GM12892 (cell line): ENCODE data around the gene C1RL.
"Not testable (repeated sequence)": the region's sequence is repeated elsewhere in the genome, so short reads cannot be mapped to it uniquely, and the experiment has no call there.

Experiments used
- DNase-seq: peaks from one replicate; pipeline ENCODE4 v3.0.0; 2011; ENCODE audit not compliant: insufficient read length
- FAIRE-seq: peaks from 2 replicates; lab custom pipeline; 2011; peaks lifted over from hg19 to GRCh38; lab: Jason Lieb, UNC
- POLR2A ChIP-seq: IDR thresholded peaks from 2 replicates; pipeline ENCODE4 v1.6.1; 2011; ENCODE audit warnings: low read depth, low read length, control low read depth
- POLR2AphosphoS5 ChIP-seq: IDR thresholded peaks from 2 replicates; pipeline ENCODE4 v1.6.1; 2011; ENCODE audit warnings: low read depth, low read length, control low read depth
- TAF1 ChIP-seq: IDR thresholded peaks from 2 replicates; pipeline ENCODE4 v1.6.1; 2011; ENCODE audit warnings: low read depth, mild to moderate bottlenecking, control low read depth, low read length, borderline replicate concordance

Gene C1RL

DNA sequence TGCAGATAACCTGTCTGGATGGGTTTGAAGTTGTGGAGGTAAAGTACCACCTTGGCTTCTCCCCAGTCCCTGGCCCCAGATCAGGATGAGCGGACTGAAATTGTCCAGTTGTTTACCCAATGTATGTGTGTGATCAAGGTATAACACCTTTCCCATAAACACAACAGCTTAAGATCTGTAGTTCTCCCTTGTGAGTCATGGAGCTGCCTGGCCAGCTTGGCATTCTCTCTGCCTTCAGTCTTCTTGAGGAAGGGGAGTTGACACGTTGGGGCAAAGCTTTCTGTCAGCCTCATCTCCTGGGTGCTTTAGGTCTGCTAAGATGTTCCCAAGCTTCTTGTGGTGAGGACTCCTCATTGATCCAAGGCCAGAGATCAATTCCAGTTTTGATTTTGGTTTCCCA lies 42.4 kb downstream of the C1RL start:
- DNase-seq (no peak), FAIRE-seq (no peak)
- TF ChIP-seq POLR2AphosphoS5 (no peak), TAF1 (no peak), POLR2A (no peak)

DNA sequence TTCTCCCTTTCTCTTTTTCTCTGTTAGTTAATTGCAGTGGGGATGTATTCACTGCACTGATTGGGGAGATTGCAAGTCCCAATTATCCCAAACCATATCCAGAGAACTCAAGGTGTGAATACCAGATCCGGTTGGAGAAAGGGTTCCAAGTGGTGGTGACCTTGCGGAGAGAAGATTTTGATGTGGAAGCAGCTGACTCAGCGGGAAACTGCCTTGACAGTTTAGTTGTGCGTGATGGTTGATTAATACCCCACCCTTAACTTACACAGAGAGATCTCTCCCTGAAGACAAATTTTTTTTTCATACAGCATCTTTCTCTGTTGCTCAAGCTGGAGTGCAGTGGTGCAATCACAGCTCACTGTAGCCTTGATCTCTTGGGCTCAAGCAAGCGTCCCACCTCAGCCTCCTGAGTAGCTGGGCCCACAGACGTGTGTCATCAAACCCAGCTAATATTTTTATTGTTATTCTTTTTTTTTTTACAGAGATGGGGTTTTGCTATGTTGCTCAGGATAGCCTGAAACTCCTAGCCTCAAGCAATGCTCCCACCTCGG lies 43.9 kb downstream of the C1RL start:
- no peak for DNase-seq
- FAIRE-seq: no peak
- TF ChIP-seq POLR2A (no peak), POLR2AphosphoS5 (no peak), TAF1 (no peak)

GRCh38 chr12:7064516-7064915 lies 44.5 kb downstream of the C1RL start:
- DNase-seq (no peak), FAIRE-seq (no peak)
- TF ChIP-seq POLR2A: no peak
- TF ChIP-seq POLR2AphosphoS5: no peak
- no peak for TF ChIP-seq TAF1

DNA sequence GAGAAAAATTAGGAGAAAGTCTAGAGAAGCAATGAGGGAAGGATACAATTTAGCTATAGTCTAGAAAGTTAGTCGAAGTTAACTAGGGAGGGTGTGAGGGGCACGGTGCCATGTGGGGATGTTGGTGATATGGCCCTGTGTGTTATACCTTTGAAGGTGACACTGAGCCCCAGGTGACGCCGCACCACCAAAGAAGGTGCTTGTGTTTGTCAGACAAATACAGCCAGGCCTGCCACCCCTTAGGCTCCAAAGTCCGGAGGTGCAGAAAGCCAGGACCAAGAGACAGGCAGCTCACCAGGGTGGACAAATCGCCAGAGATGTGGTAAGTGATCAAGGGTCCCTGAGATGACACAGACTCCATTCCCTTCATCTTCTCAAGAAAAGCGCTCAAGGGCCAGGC lies 47.4 kb downstream of the C1RL start:
- no peak for TF ChIP-seq POLR2AphosphoS5
- no peak for TF ChIP-seq TAF1
- FAIRE-seq (no peak), DNase-seq (no peak)

DNA sequence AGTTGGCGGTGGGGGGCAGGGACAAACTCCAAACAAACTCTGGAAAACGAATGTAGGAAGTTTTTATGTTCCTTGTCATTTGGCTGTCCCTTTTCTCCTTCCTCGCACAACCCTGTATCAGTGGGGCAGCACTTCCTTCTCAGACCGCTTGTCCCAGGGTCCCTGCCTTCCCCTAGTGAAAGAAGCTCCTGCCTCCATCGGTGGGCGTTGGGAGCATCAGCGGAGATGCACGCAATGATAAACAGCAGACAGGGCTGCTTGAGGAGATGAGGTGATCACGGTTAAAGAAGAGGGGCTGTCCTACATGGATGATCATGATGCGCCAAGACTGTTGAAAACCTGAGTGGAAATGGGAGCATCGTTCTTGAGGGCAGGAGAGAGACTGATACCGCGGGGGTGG lies 47.9 kb downstream of the C1RL start:
- no peak for FAIRE-seq
- DNase-seq: no peak
- TF ChIP-seq POLR2AphosphoS5: no peak
- TF ChIP-seq TAF1: no peak
- no peak for TF ChIP-seq POLR2A

DNA sequence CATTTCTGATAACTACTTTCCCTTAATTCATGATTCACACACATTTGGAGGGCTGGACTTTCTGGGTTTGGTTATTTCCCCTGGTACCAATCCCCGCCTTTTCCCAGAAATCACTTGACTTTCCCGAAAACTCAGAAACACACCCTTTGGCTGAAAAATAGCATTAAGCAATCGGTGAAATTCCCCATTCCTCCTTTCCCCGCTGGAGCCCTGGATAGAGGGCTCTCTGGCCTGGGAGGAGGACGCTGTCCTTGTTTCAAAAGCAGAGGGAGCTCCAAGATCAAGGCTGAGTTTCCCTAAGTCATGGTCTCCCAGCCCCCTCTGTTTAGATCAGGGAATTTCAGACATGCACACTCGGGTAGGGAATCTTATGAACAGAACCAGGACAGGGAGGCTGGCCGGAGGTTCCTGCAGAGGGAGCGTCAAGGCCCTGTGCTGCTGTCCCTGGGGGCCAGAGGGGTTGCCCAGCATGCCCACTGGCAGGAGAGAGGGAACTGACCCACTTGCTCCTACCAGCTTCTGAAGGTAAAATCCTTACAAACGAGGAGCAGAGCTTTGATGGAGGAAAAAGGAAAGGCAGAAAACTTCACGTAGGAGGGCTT lies 48.6 kb downstream of the C1RL start, which contains the start of gene C1S:
Gene C1S (plus strand): TSS at position 366 of the 602 bp plus-strand sequence. CDS start 1,195 bp downstream, outside the sequence.
- no peak for DNase-seq

DNA sequence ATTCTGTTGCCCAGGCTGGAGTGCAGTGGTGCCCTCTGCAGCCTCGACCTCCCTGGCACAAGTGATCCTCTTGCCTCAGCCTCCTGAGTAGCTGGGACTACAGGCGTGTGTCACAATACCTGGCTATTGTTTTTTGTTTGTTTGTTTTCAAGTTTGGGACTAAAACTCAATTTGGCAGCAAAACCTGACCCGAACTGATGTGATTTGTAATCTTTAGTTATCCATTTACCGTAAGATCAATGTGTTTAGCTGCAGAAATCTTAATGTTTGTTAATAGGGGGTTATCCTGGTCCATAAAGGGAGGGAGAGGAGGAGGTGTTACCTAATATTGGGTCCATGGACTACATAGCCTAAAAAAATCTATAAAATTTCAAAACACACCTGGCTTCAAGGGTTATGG lies 49.2 kb downstream of the C1RL start:
- FAIRE-seq (no peak), DNase-seq (no peak)
- no peak for TF ChIP-seq POLR2AphosphoS5
- TF ChIP-seq TAF1: no peak
- TF ChIP-seq POLR2A: no peak

More for the DNA sequence above, 48.6 kb downstream of the C1RL start, which contains the start of gene C1S:
- FAIRE-seq: no peak
- TF ChIP-seq POLR2A: no peak
- TF ChIP-seq POLR2AphosphoS5: no peak
- no peak for TF ChIP-seq TAF1

GRCh38 chr12:7058850-7059395 lies 50.1 kb downstream of the C1RL start:
- DNase-seq (no peak), FAIRE-seq (no peak)
- no peak for TF ChIP-seq POLR2A
- no peak for TF ChIP-seq TAF1
- TF ChIP-seq POLR2AphosphoS5: no peak

DNA sequence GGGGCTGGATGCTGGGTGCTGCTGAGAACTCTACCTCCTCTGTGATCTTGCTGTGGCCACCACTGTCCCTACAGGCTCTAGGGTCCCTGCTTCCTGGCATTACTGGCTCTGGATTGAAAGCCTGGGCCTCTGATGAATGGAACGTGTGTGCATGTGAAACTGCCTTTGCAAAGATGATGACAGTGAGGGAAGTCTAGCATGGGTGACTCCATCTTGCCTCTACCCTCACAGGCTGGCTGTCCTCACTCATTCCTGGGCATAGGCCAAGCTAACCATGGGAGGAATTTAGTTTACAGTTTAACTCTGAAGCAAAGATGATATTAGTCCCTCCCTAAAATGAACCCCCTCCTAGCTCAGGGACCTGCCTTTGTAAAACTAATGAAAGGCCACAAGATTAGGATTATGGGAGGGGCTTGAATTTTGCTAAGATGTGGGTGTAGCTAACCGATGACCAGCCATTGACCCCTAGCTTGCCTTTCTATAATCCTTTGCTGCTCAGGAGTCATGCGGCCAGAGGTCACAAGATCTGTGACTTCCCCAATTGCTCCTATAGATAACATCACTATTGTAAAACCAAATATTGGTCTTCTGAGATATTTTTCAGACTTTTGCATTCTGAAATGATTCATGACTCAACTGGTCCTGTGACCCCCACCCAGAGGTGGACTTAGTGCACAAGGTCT lies 50.7 kb downstream of the C1RL start:
- DNase-seq (no peak), FAIRE-seq (no peak)
- no peak for TF ChIP-seq POLR2A
- TF ChIP-seq TAF1: no peak
- TF ChIP-seq POLR2AphosphoS5: no peak

GRCh38 chr12:7055736-7056135 lies 53.3 kb downstream of the C1RL start:
- not testable (repeated sequence) for DNase-seq, FAIRE-seq

DNA sequence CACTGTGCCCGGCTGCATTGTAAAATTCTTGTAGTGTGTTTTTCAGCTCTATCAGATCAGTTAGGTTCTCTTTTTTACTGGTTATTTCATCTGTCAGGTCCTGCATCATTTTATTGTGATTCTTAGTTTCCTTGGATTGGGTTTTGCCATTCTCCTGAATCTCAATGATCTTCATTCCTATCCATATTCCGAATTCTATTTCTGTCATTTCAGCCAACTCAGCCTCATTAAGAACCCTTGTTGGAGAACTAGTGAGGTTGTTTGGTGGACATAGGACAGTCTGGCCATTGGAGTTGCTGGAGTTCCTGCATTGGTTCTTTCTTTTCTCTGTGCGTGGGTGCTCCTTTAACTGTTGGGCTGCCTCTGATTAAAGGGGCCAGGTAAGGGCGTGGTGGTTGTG lies 54.1 kb downstream of the C1RL start:
- DNase-seq (no peak), FAIRE-seq (no peak)
- TF ChIP-seq POLR2AphosphoS5: no peak
- no peak for TF ChIP-seq POLR2A
- TF ChIP-seq TAF1: no peak

DNA sequence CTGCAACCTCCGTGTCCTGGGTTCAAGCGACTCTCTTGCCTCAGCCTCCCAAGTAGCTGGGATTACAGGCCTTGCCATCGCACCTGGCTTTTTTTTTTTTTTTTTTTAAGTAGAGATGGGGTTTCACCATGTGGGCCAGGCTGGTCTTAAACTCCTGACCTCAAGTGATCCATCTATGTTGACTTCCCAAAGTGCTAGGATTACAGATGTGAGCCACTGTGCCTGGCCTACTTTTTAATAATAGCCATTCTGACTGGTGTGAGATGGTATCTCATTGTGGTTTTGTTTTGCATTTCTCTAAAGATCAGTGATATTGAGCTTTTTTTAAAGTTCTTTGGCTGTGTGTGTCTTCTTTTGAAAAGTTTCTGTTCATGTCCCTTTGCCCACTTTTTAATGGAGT lies 59.0 kb downstream of the C1RL start:
- DNase-seq, FAIRE-seq: not testable (repeated sequence)

DNA sequence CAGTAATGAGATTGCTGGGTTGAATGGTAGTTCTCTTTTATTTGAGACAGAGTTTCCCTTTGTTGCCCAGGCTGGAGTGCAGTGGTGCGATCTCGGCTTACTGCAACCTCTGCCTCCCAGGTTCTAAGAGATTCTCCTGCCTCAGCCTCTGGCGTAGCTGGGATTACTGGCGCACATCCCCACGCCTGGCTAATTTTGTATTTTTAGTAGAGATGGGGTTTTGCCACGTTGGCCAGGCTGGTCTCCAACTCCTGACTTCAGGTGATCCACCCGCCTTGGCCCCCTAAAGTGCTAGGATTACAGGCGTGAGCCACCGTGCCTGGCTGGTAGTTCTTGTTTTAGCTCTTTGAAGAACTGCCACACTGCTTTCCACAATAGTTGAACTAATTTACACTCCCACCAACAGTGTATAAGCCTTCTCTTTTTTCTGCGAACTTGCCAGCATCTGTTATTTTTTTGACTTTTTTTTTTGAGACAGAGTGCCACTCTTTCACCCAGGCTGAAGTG lies 59.5 kb downstream of the C1RL start:
- not testable (repeated sequence) for DNase-seq, FAIRE-seq
